IMR-90 (cell line): ENCODE data around the gene BCAS3. TPM values are rescaled to one million over a fixed set of nuclear protein-coding genes. Genes with fewer than 3 reads are reported as not detected.

Experiments
- microRNA-seq, 2 experiments: library from miRNA; stranded (forward) in 1 of 2; unstranded in 1 of 2; fragments of 10-50 nt in 1 of 2; fragments of <30 nt in 1 of 2; gene quantifications in 1 of 2; microRNA quantifications in 1 of 2; one replicate each; pipeline versions ENCODE3 to v1.1.0; 2013 to 2020; ENCODE audit not compliant: insufficient read depth in 1 of 2, insufficient read length in 1 of 2, unreplicated experiment in 1 of 2
- polyA plus RNA-seq, 3 experiments: library from polyadenylated mRNA; depleted of rRNA; stranded (reverse); fragments of >200 nt; gene quantifications; 2 replicates each; pipeline ENCODE4 v1.2.3, GENCODE V29; 2012; ENCODE audit warnings: low replicate concordance in 1 of 3
- small RNA-seq, 5 experiments: library from RNA; depleted of rRNA; stranded (forward); fragments of <200 nt; gene quantifications; one replicate each; pipeline ENCODE3, GENCODE V24; 2012
- total RNA-seq: library from RNA; depleted of rRNA; stranded (reverse); fragments of >200 nt; gene quantifications from 2 replicates; pipeline ENCODE4 v1.2.3, GENCODE V29; 2012; rRNA removed

Gene BCAS3
- total and polyA plus RNA-seq, 2 of the 4 experiments (the other 2 are of a cell fraction) = 6.3 to 27.1 TPM

Small RNA genes within 50 kb of the gene (microRNA-seq; reads per million reads assigned to microRNA genes)
- not detected for gene RF00019 (ENCODE audit: insufficient read depth, insufficient read length)
- gene RN7SL448P (ENCODE audit: insufficient read depth, insufficient read length) = not detected
- not detected for gene RN7SL606P (ENCODE audit: insufficient read depth, insufficient read length)
- gene RNU6-623P (ENCODE audit: insufficient read depth, insufficient read length) = not detected

Small RNA genes within 50 kb of the gene (small RNA-seq; reads per million reads assigned to genes)
- gene RF00019 (0 reads per million in 5 experiments), gene RN7SL448P (0 reads per million in 5 experiments), gene RN7SL606P (0 reads per million in 5 experiments), gene RNU6-623P (0 reads per million in 5 experiments)

Other genes starting within 250 kb of the BCAS3 start
- gene APPBP2, start 151.6 kb upstream of the BCAS3 start, total RNA-seq = 86.7 and 93.9 TPM in 2 replicates
- 8.0 and 12.3 TPM in 2 replicates for gene APPBP2, start 151.6 kb upstream of the BCAS3 start, polyA plus RNA-seq (2012; rRNA removed)
- 15.8 and 16.1 TPM in 2 replicates for gene PPM1D, start 77.7 kb upstream of the BCAS3 start, total RNA-seq
- 5.5 TPM in 2 replicates for gene PPM1D, start 77.7 kb upstream of the BCAS3 start, polyA plus RNA-seq (2012; rRNA removed)